ENCODE measurements around the gene ADAD2.

ADAD2 gene

DNA sequence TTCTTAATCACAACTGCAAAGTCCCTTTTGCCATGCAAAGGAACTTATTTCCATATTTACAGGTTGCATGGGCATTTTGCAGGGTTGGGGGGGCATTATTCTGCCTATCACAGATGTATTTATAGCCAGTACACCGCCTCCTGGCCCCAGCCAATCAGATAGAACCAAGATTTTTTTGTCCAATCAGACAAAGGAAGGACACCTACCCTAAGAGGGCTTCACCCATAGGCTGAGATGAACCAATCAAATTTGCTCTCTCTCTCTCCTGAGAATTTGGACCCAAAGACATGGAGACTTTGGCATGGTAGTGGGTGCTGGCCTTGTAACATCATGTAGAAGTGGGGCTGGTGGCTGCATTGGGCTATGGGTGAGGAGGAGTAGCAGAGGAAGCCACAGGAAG, 52.8 kb downstream of the ADAD2 start:
- no peak overlapping the region for H3K27ac ChIP-seq
- TF ChIP-seq, protein P1, sequence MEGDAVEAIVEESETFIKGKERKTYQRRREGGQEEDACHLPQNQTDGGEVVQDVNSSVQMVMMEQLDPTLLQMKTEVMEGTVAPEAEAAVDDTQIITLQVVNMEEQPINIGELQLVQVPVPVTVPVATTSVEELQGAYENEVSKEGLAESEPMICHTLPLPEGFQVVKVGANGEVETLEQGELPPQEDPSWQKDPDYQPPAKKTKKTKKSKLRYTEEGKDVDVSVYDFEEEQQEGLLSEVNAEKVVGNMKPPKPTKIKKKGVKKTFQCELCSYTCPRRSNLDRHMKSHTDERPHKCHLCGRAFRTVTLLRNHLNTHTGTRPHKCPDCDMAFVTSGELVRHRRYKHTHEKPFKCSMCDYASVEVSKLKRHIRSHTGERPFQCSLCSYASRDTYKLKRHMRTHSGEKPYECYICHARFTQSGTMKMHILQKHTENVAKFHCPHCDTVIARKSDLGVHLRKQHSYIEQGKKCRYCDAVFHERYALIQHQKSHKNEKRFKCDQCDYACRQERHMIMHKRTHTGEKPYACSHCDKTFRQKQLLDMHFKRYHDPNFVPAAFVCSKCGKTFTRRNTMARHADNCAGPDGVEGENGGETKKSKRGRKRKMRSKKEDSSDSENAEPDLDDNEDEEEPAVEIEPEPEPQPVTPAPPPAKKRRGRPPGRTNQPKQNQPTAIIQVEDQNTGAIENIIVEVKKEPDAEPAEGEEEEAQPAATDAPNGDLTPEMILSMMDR (IDR thresholded peaks at IDR 0.05) = no peak
- TF ChIP-seq ZFX (IDR thresholded peaks at IDR 0.05; ENCODE audit: borderline replicate concordance) = no peak

DNA sequence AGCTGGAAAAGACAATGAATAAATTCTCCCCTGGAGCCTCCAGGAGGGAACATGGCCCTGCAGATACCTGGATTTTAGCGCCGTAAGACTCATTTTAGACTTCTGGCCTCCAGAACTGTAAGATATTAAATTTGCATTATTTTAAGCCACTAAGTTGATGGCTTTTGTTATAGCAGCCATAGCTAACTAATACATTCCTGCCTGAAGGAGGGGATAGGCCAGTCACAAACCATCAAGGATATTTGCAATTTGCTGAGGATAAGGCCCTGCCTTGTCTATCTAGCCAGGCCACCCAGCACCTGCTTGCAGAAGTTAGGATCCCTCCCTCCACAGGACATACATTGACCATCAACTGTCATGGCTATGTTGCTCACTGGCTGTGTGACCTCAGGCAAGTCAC, 53.8 kb downstream of the ADAD2 start:
- no peak overlapping the region for H3K27ac ChIP-seq
- TF ChIP-seq ZFX (IDR thresholded peaks at IDR 0.05; ENCODE audit: borderline replicate concordance) = no peak
- TF ChIP-seq, protein P1 (IDR thresholded peaks at IDR 0.05) = no peak

DNA sequence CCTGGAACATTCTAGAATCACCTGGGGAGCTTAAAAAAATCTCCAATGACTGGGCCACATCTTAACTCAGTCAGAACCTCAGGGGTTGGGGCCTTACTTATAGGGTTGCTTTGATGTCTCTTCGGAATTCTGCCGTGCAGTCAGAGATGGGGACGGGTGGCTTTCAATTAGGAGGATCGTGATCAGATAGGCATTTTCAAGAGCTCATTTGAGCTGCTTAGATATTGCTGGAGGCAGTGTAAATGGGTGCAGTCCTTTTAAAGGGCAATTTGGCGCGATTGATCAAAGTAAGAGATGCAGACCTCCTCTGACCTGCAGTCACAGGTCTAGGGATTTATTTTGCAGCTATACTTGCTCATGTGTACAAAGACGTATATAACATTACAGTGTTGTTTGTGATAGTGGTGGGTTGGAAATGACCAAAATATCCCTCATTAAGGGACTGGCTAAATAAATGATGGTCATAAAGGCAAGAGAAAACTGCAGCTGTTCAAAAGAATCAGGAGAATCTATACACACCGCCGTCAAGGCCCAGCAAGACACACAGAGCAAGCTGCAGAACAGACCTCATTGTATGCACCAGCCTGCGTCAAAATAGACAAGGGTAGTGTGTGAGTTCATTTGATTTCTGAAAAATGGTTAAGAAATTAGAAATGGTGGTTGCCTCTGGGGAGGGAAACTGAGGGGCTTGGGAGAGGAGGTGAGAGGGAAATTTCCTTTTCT, 55.2 kb downstream of the ADAD2 start:
- H3K27ac ChIP-seq = no peak overlapping the region
- TF ChIP-seq, protein P1 (IDR thresholded peaks at IDR 0.05) = no peak
- TF ChIP-seq ZFX (IDR thresholded peaks at IDR 0.05; ENCODE audit: borderline replicate concordance) = no peak

DNA sequence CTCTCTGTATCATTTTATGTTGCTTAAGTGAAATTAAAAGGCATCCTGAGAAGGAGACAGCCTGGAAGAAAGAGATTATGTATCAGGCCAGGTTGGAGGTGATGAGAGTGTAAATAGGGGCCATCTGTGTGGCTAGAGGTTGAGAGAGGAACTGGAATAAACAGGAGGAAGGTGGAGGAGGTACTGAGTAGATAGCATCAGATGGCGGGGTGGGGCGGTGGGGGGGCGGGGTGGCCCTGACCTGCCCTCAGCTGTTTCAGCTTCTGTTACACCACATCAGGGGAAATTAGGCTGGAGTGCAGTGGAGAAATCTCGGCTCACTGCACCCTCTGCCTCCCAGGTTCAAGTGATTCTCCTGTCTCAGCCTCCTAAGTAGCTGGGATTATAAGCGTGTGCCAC, 55.7 kb downstream of the ADAD2 start:
- TF ChIP-seq ZFX (IDR thresholded peaks at IDR 0.05; ENCODE audit: borderline replicate concordance) = no peak
- TF ChIP-seq, protein P1 (IDR thresholded peaks at IDR 0.05) = no peak
- H3K27ac ChIP-seq = no peak overlapping the region

Data from 22Rv1 (cell line).